ENCODE results near the gene TMEM183A. TPM values are rescaled to one million over a fixed set of nuclear protein-coding genes. Genes with fewer than 3 reads are reported as not detected.
A peak's percentile ranks its signal among the peaks of the same experiment; 100 is the strongest.
"Not testable (repeated sequence)": the region's sequence is repeated elsewhere in the genome, so short reads cannot be mapped to it uniquely, and the experiment has no call there.

TMEM183A gene, protein sequence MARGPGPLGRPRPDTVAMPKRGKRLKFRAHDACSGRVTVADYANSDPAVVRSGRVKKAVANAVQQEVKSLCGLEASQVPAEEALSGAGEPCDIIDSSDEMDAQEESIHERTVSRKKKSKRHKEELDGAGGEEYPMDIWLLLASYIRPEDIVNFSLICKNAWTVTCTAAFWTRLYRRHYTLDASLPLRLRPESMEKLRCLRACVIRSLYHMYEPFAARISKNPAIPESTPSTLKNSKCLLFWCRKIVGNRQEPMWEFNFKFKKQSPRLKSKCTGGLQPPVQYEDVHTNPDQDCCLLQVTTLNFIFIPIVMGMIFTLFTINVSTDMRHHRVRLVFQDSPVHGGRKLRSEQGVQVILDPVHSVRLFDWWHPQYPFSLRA
- polyA plus RNA-seq (ENCODE audit: insufficient read length): 34.3 TPM

DNA sequence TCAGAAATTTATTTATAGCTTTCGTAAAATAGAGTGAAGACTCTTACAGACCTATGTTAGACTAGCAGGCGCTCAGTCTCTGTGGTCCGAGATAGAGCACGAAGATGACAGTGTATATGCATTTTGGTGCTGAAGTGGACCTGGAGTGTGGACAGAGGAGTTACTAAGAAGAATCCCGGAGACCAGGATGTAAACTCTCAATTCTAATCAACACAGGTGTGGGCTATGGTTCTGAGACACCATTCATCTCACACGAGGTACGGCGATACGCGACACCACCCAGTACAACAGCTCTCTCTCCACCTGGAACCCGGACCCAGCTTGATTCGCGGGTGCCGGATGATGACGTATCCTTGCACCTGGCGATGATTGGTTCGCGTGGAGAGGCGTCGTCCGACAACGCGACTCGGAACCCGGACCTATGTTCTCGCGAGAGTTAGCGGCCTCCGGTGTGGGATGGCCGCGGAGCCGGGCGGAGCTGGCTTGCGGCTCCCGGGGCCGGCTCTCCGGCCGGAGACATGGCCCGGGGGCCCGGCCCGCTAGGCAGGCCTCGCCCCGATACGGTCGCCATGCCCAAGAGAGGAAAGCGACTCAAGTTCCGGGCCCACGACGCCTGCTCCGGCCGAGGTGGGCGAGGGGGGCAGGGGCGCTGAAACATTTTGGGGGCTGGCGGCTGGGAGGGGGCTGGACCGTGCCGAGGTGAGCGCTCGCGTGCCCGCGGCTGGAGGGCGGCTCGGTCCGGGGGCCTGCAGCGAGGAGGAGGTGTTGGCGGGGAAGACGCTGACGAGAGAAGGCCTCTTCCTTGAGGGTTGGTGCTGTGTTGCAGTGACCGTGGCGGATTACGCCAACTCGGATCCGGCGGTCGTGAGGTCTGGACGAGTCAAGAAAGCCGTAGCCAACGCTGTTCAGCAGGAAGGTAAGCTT is at the start of gene TMEM183A:
Gene TMEM183A, plus strand, starts transcription at position 427 of the 924 bp plus-strand sequence. Its CDS starts 92 bp downstream, at position 519.
- DNase-seq (ENCODE audit: low read depth): peak; percentile 97

DNA sequence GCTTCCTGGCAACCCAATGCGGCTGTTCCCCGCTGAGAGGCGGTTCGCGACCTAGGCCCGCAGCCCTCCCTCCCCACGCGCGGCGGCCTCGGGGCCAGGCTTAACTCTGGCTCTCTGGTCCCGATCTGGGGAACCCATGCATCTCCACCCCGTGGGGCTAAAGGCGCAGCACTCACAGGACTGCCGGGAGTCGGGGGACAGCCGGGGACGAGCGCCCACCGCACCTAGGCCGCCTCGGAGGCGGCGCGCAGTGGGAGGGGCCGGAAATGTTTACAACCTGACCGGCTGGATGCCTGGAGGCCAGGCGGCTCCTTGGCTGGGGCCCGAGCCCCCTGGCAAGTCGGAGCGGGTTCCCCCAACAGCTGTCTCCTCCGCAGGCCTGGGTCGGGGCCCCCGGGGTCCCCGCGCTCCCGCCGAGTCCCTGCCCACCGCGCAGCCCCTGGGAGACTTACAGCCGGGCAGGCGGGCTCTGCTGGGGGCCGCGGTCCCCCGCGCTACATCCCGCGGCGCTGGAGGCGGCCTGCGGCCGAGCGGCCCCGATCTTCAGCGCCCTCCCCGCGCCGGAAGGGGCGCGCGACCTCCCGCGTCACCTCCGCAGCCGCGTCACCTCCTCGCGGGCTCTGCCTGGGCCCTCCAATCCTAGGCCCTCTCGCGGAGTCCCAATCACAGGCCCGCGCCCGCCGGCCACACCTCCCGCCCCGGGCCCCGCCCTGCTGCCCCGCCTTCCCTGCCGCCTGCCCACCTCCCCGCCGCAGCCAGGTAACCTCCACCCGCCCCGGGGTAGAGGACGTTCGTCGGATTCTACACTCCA is 49.2 kb upstream of the TMEM183A start, which contains the start of gene ADIPOR1:
Gene ADIPOR1, minus strand, starts transcription at position 580 of the 811 bp plus-strand sequence. CDS start 7,242 bp downstream, outside the sequence.
- DNase-seq (ENCODE audit: low read depth): peak; percentile 58

DNA sequence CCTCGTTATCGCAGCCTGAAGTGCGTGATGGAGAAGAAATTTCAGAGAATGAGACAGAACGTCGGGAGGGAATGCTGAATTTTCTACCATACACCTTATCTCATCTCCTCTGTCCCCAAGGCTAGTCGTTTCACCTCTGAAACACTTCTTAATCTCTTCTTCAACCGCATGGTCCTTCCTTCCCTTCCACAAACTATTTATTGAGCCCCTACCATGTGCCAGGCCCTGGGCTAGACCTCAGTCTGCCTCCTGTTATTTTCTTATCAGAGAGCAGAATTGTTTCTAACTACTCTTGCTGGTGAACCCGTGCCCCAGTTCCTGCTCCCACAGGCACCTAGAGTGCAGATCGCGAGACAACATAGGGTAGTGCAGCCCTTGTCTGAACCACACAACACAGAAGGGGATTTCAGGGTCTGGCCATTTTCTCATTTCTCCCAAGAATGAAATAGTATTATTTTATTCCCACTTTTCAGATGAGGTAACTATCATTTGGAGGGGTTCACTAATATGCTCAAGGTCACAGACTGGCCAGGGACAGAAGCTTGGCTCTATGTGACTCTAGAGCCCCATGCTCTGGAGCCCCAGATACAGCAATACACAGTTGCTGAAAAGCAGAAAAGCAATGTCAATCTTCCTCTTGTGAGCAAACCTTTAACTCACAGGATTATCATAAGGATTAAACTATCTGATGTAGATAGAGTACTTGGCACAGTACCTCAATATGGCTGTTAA is 48.5 kb upstream of the TMEM183A start:
- DNase-seq (ENCODE audit: low read depth): no peak

DNA sequence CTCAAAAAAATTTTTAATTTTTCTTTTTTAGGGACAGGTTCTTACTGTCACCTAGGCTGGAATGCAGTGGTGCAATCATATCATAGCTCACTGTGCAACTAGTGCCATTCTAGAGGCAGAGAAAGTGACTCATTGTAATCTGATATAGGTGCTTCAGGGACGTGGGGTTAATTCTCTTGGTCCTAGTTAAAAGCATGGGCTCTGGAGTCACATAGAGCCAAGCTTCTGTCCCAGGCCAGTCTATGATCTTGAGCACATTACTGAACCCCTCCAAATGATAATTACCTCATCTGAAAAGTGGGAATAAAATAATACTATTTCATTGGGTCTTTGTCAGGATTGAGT is 47.9 kb upstream of the TMEM183A start:
- no peak for DNase-seq (ENCODE audit: low read depth)

DNA sequence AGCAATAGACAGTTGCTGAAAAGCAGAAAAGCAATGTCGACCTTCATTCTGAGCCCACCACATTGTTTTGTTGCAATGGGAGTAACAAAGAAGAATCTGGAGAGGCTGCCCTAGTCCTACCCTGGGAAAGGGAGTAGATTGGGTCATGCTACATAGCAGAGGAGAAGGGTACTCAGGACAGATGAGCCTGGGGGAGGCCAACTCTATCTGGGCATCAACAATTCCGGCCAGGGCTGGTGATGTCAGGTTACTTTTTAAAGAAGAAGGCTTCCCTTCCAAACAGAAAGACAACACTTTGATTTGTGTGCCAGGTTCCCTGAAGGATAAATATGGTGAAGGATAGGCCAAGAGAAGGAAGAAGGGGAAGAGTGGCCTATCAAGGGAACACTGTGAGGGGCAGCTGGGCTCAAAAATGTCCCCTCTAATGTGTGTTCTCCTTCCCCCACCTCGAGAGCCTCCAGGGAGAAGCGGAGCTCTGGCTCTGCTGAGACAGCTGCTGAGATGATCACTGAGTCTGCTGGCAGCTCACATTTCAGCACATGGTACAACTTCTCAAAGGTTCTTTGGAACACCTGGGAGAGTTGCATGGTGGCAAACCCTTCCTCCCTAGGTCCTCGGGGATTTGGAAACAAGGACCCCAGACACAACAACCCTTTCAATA is 45.8 kb upstream of the TMEM183A start:
- no peak for DNase-seq (ENCODE audit: low read depth)

DNA sequence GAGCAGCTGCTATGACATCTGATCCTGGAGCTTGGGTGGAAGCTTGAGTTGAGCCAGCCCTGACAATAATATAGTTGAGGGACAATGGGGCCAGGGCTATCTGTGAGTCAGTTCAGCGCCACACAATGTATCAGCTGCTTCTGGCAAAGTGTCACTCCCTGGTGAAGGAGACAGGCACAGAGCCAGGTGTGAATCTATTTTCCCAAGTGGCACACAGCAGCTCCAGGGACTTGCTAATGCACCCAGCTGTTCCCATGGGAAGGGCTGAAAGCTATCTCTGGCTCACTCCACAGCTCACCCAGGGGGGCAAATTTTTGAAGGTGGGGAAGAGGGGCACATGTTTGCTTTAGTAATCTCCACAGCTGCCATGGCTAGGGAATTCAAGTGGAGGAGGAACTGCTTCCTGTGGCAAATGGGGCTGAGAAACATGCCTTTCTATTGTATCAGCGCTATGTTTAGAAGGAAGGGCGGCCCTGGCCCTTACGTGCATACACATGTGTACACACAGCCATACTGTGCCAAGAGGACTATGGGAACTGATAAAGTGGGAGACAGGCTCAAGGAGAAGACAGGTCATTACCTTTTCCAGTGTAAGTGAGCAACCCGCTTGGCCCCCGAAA is 42.3 kb upstream of the TMEM183A start:
- DNase-seq (ENCODE audit: low read depth): no peak

DNA sequence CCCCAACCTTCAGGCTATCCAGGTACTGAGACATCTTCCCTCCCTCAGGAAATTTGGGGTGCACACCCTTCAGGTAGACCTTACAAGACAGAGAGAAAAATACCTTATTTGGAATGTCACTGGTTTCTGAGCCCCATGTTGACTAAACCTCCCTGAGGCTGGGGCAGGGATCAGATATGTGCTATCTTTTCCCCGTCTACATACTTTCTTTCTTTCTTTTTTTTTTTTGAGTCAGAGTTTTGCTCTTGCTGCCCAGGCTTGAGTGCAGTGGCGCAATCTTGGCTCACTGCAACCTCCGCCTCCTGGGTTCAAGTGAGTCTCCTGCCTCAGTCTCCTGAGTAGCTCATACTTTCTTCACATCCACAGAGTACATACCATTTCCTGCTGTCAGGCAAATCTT is 41.8 kb upstream of the TMEM183A start:
- DNase-seq (ENCODE audit: low read depth): no peak

DNA sequence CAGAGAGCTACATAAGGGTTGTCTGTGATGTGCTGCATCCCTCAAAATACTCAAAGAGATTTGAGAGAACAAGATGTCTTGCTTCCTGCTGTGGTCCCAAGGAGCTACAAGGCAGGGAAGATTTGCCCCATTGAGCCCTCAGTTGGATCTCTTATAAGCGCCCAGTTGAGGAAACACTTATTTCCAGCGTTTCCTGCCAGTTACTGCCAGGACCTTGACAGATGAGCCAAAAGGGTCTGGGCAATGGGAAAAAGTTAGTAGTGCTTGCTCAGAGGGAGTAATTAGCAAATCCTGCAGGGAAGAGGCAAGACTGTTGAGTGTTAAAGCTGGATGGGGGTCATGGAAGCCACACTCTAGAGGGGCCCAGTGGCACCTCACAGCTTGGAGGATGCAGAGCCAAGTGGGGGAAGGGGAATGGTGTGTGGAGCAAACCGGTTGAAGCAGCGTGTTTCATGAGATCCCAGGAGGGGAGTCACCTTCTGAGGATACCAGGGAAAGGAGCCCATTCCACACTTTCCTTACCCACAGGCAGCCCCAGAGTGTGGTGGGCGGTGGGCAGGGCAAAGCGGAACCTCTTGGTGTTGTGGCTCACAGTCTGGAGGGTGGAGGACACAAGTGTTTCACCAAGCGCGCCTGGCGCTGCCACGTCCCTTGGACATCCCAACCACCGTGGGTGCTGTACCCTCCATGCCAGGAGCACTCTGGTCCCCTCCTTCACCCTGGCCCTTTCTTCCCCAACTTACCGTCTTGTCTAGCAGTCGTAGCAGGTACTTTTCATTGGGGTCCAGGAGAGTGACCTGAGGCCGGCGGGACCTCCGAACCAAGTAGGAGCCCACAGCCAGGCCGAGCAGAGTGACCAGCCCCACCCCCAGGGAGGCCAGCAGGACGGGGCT is 40.9 kb upstream of the TMEM183A start:
- DNase-seq (ENCODE audit: low read depth): no peak

DNA sequence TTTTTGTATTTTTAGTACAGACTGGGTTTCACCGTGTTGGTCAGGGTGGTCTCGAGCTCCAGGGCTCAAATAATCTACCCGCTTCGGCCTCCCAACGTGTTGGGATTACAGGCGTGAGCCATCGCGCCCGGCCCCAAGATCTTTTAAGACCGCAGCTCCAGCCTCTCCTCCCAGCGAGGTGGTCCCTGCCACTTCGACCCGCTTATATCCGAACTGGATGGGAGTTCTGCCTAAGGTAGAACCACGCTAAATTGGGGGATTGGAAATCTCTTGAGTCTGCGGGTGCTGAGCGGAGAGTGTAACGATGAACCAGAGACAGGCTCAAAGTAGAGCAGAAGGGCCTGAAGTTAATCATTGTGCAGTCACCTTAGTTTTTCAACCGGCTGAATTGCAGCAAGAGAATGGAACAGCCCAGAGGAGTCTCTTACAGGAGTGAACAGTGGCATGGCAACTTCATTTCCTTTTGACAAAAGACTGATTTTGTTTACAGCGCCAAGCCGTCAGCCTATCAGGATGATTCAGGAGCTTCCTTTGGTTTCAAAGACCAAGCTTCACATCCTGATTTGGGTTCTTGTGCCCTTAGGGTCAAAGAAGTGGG is 39.4 kb upstream of the TMEM183A start:
- no peak for DNase-seq (ENCODE audit: low read depth)

DNA sequence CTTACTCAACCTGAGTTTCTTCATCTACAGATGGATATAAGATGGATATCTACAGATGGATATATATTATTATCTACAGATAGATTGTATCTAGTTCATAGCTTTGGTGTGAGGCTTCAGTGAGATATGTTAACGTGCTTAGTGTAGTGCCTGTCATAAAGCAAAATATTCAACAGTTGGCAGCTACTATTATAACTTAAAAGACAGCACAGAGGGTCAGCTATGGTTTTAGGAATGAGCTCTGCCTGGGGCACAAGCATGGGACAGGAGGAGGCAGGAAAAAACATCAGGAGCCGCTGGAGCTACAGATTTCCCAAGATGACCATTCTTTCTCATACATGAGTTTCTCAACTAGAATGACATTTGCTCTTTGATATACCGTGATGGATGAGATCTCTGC is 38.8 kb upstream of the TMEM183A start:
- DNase-seq (ENCODE audit: low read depth): no peak

DNA sequence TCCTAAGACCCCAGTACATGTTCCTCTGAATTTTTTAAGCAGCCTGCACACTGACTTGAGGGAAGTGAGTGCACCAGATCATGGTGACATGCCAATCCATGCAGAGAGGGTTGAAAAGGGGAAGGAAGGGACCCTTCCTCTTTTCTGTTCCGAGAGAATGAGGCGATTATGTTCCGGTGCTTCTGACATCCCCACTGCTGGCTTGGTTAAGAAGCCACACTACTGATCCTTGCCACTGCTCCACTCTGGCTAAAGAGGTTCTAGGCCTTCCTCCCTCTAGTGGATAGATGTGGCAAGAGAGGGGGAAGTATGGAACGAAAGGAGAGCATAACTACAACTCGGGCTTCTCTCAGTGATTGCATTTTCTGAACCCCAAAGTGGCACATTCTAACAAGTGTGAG is 38.3 kb upstream of the TMEM183A start:
- no peak for DNase-seq (ENCODE audit: low read depth)

DNA sequence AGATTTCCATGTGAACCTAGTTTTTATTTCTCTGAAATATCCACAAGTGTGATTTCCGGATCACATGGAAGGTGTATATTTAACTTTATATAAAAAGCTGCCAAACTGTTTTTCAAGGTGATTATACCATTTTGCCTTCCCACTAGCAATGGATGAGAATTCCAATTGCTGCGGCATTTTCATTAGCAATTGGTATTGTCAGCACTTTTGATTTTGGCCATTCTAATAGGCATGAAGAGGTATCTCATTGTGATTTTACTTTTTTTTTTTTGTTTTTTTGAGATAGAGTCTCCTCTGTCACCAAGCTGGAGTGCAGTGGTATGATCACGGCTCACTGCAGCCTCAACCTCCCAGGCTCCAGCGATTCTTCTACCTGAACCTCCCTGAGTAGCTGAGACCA is 35.1 kb upstream of the TMEM183A start:
- DNase-seq (ENCODE audit: low read depth): no peak

DNA sequence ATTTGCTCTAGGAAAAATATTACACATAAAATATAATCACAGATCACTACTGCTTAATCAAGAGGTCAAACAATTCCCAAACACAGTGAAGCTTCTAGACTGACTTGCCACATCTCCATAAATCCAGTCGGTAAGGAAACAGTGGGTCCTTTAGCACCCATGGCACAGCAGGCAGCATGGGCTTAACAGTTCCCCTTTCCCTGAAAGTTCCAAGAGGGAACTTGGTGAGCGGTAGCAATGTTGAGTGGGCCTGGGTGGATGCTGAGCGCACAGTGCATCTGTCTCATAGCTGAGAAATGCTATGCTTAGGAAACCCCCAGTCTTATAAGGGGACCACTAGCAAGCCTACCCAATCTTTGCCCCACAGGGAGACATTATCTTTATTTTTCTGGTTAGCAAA is 32.3 kb upstream of the TMEM183A start:
- DNase-seq (ENCODE audit: low read depth): no peak

DNA sequence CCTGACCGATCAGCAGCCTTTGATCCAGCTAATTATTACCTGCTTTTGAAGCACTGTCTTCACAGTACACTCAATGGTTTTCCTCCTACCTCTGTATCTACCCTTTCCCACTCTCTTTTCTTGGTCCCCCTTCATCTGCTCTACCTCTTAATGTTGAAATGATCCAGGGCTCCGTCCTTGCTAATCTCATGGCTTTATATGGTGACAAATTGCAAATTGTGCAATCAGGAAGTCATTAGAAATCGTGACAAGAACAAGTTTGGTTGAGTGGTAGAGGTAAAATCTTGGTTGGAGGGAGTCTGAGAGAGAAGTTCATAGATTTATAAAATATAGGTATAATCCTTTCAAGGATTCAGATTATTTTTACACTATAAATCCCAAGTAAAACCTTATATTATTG is 30.5 kb upstream of the TMEM183A start:
- DNase-seq (ENCODE audit: low read depth): no peak

DNA sequence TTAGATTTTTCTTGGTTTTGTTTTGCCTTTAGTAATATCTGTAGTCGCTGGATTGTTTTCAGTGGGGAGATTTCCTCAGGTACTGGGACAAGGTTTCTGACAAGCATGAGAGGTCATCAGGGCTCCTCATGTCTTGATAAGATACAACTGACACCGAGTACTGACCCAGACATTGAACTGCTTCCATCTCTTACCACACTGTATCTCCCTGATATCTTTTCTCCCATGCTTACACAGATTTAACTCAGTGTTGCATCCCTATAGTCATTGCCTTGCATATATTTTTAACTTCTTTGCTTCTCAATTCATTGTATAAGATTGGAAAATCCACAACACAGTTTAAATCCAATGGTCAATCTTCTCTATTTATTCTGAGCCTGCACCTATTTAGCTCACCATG is 27.7 kb upstream of the TMEM183A start:
- no peak for DNase-seq (ENCODE audit: low read depth)

DNA sequence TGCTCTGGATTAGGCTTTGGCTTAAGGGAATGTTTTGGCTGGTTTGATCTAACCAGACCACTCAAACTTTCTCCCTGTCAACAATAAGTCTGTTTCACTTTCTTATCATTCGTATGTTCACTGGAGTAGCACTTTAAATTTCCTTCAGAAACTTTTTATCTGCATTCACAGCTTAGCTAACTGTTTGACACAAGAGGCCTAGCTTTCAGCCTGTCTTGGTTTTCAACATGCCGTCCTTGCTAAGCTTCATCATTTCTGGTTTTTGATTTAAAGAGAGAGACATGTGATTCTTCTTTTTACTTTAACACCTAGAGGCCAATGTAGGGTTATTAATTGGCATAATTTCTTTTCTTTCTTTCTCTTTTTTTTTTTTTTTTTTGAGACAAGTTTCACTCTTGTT is 25.2 kb upstream of the TMEM183A start:
- no peak for DNase-seq (ENCODE audit: low read depth)

DNA sequence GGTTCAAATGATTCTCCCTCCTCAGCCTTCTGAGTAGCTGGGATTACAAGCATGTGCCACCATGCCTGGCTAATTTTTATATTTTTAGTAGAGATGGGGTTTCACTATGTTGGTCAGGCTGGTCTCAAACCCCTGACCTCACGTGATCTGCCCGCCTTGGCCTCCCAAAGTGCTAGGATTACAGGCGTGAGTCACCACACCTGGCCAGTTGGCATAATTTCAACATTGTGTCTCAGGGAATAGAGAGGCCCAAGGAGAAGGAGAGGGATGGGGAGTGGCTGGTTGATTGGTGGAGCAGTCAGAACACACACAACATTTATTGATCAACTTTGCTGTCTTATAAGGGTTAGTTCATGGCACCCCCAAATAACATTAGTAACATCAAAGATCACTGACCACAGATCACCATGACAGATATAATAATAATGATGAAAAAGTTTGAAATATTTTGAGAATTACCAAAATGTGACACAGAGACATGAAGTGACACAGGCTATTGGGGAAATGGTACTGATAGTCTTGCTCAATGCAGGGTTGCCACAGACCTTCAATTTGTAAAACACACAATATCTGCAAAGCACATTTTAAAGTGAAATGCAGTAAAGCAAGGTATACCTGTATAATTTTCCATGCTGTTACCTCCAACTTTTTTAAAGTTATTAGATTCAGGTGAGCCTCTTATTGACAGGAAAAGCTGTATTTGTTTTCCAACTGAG is 24.3 kb upstream of the TMEM183A start:
- DNase-seq (ENCODE audit: low read depth): no peak

DNA sequence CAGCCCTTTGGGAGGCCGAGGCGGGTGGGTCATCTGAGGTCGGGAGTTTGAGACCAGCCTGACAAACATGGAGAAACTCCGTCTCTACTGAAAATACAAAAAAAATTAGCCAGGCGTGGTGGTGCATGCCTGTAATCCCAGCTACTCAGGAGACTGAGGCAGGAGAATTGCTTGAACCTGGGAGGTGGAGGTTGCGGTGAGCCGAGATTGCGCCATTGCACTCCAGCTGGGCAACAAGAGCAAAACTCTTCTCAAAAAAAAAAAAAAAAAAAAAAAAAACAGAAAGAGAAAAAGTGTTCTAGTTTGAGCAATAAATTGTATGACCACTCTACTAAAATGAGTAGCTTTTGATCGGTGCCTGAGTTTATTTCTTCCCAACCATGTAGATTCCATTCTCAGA is 21.1 kb upstream of the TMEM183A start:
- not testable (repeated sequence) for DNase-seq (ENCODE audit: low read depth)
